GM21423 (cell line): ENCODE measurements around the gene CCS.
A peak's percentile ranks its signal among the peaks of the same experiment; 100 is the strongest.
"Not testable (repeated sequence)": the region's sequence is repeated elsewhere in the genome, so short reads cannot be mapped to it uniquely, and the experiment has no call there.

Source experiments
- ATAC-seq: cut with Tn5 transposase; IDR thresholded peaks from one replicate; pipeline ENCODE4 v1.9.1; 2021; ENCODE audit warnings: mild to moderate bottlenecking, moderate library complexity; ENCODE audit not compliant: unreplicated experiment

CCS gene

DNA sequence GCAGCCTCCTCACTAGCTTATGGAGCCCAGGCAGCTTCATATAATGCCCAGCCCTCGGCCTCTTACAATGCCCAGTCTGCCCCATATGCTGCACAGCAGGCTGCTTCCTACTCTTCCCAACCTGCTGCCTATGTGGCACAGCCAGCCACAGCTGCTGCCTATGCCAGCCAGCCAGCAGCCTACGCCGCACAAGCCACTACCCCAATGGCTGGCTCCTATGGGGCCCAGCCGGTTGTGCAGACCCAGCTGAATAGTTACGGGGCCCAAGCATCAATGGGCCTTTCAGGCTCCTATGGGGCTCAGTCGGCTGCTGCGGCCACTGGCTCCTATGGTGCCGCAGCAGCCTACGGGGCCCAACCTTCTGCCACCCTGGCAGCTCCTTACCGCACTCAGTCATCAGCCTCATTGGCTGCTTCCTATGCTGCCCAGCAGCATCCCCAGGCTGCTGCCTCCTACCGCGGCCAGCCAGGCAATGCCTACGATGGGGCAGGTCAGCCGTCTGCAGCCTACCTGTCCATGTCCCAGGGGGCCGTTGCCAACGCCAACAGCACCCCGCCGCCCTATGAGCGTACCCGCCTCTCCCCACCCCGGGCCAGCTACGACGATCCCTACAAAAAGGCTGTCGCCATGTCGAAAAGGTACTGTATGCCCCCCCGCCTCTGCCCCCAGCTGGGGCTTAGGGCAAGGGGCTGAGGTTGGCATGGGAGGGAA, 32.2 kb downstream of the CCS start:
- no peak for ATAC-seq

DNA sequence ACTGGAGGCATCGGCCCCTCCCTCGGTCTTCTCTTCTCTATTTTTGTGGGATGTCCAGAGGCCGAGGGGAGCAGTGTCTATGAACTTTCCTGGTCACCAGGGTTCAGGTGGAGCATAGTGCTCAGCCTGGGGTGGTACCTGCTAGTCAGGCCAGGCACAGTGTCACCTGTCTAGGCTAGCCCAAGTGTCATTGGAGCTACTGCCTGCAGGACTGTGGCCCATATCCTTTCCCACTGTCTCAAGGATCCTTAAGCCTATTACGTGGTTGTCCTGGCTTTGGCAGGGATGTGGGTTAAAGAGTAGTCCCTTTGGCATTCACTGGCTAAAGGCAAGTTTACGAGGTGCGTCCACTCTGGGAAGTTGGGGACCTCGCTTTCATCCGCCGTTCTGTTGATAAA, 32.8 kb downstream of the CCS start:
- ATAC-seq, result no peak

GRCh38 chr11:66626382-66626781, 33.4 kb downstream of the CCS start:
- ATAC-seq, result no peak

DNA sequence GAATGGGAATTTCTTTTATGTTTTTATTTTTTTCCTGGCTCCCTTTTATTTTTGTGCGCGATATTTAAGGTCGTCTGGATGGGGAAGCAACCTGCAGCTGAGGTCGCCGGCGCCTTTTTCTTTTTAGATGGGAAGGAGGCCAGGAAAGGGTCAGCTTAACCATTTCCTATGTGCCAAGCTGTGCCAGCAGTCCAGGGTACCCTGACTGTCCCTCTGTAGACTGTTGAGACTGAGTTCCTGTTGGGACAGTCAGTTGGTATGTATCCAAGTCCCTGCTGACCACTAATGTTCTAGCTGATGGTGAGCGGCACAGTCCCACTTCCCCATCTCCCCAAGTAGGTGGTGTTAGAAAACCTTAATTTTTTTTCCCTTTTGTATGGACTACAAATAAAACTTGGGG, 33.9 kb downstream of the CCS start:
- no peak for ATAC-seq

GRCh38 chr11:66628061-66628603, 35.1 kb downstream of the CCS start:
- no peak for ATAC-seq

GRCh38 chr11:66629356-66629755, 36.4 kb downstream of the CCS start:
- no peak for ATAC-seq

DNA sequence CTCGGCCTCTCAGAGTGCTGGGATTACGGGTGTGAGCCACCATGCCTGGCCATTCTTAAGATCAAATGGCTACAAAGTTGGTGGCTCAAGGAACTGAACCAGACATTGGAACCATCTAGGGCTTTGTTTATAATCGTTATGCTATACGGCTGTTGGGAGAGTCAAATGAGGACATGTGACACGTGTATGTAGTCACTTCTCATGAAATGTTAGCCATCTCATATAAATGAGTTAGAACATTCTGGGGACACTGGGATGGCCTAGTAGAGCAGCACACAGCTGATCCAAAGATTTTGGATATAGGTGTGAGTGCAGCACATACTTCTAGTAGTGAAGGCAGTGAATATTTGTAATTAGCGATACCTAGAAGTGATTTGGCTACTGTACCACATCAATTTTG, 38.9 kb downstream of the CCS start:
- no peak for ATAC-seq

DNA sequence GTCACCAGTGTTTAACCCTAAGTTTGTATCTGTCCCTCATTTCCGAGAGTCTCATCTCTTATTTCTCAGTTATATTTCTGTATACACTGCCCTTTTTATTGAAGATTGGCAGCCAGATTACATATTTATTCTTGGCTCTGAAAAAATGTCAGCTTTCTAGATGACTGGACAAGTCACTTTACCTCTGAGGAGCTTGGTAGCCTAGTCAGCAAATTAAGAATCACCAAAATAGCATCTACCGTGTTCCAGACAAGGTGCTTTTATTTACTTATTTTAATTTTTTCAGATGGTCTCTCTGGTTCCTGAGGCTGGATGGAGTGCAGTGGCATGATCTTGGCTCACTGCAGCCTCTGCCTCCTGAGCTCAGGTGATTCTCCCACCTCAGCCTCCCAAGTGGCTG, 40.0 kb downstream of the CCS start:
- ATAC-seq, result no peak

GRCh38 chr11:66636411-66636810, 43.4 kb downstream of the CCS start:
- no peak for ATAC-seq

DNA sequence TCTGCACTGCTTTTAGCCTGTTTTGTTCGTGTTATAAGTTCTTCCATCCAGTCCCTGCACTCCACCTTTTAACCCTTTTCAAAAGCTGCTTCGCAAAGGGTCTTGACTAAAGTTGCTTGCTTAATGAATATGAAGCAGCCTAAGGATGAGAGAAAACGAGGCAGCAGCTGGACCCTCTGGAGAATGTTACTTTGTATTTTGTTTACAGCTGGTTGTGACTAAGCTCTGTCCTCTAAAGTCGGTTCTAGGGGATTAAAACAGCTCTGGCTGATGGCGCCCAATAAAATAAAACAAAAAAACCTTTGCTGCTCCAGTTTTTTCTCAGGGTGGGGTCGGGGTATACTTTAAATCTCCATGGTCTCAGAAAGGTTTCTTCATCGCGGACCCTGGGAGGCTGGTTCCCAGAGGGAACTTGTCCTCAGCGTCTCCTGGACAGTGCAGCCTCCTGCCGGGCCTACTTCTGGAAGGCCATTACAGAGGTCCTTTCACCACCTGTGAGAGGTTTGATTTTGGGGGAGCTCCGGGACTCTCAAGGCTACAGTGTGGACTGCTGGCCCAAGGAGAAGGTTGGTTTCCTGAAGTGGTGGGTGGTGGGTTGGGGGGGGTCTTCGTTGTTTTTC, 44.7 kb downstream of the CCS start:
- no peak for ATAC-seq

GRCh38 chr11:66638177-66639065, 45.4 kb downstream of the CCS start, which contains the start of gene RBM4:
Gene RBM4, plus strand, starts transcription at chr11:66638703. Its CDS starts 1,009 bp downstream, at chr11:66639712.
- peak; percentile 94 for ATAC-seq

DNA sequence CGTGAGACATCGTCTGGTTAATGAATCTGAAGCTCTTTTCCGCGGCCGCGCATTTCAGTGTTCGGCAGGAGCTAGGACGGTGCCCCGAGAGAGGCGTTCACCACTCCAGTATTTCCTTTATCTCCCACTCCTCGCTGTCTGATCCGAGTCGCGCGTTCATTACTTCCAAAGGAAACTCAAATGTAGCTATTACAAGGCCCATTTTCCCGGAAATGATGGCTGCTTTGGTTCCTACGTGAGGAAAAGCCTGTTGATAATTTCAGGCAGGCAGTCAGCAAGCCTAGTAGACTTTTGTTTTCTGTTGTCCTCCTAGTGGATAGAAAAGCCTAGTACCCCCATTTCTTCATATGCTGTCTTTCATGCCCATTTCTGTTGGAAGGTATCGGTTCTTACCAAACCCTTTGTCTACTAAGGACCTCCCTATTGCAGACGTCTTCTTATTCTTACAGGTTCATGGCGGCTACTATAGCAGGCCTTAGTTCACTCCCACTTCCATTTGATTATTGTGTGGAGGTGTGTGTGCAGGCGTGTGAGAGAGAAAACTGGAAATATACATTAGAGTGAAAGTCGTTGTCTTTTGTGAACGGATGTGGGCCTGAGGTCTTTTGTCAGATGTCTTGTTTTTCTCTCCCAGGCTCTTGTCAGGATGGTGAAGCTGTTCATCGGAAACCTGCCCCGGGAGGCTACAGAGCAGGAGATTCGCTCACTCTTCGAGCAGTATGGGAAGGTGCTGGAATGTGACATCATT, 46.3 kb downstream of the CCS start:
- ATAC-seq, result no peak

DNA sequence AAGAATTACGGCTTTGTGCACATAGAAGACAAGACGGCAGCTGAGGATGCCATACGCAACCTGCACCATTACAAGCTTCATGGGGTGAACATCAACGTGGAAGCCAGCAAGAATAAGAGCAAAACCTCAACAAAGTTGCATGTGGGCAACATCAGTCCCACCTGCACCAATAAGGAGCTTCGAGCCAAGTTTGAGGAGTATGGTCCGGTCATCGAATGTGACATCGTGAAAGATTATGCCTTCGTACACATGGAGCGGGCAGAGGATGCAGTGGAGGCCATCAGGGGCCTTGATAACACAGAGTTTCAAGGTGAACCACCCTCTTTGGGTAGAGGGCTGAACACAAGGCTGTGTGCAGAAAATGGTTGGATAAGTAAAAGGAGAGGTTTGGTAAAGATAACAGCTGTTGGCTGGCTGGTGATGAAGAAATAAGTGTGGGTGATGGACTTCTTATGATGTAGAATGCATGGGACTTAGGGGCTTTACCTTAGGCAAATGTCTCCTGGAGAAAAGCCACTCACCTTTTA, 46.9 kb downstream of the CCS start:
- not testable (repeated sequence) for ATAC-seq

- ATAC-seq, result no peak
Measured at GRCh38 chr11:66641834-66642233, 48.8 kb downstream of the CCS start.

- no peak for ATAC-seq
Measured at GRCh38 chr11:66643745-66644437, 50.9 kb downstream of the CCS start.

- ATAC-seq, result no peak
Measured at GRCh38 chr11:66646828-66647227, 53.8 kb downstream of the CCS start.

GRCh38 chr11:66649903-66650302, 56.9 kb downstream of the CCS start:
- ATAC-seq, result no peak

GRCh38 chr11:66651016-66651415, 58.0 kb downstream of the CCS start:
- no peak for ATAC-seq

GRCh38 chr11:66652651-66653050, 59.7 kb downstream of the CCS start:
- no peak for ATAC-seq

DNA sequence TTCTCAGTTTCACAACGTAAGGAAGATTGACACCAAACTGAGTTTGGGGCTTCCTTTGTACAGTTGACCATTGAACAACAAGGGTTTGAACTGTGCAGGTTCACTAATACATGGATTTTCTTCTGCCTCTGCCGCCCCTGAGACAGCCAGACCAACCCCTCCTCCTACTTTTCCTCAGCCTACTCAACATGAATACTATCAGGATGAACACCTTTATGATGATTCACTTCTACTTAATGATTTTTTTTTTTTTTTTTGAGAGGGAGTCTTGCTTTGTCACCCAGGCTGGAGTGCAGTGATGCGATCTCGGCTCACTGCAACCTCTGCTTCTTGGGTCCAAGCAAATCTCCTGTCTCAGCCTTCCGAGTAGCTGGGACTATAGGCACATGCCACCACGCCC, 60.1 kb downstream of the CCS start:
- ATAC-seq, result no peak
